Inferior parietal cortex (tissue), 1 donor: ENCODE results near the gene CNGA1.
"Not testable (repeated sequence)": the region's sequence is repeated elsewhere in the genome, so short reads cannot be mapped to it uniquely, and the experiment has no call there.

ENCODE experiments used
- DNase-seq: peaks from one replicate; pipeline ENCODE4 v3.0.0-alpha.2; 2016; ENCODE audit errors: extremely low spot score

CNGA1 gene

GRCh38 chr4:47972721-47973120, 43.8 kb downstream of the CNGA1 start:
- DNase-seq: no peak

- peak; percentile 6 for DNase-seq
Measured at GRCh38 chr4:47972181-47972580, 44.3 kb downstream of the CNGA1 start.

GRCh38 chr4:47968847-47969246, 47.6 kb downstream of the CNGA1 start:
- no peak for DNase-seq

GRCh38 chr4:47954677-47955076, 61.8 kb downstream of the CNGA1 start:
- no peak for DNase-seq

DNA sequence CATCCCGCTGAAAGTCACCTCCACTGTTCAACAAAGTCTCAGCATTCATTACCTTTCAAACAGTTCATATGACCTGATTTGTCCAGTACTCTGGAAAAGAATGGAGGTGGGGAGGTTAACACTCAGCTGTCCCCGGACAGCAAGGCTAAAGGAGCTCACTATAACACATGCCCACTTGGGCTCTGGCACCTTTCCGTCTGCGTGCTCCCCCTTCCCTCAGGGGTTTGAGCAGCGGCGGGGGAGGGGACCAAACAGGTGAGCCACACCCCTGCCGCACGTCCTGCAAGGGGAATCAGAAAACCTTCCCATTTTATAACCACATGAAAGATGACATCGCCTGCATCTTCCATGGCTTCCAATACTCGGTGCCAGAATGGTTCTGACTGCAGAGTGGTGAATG, 62.2 kb downstream of the CNGA1 start:
- no peak for DNase-seq

GRCh38 chr4:47945930-47946726, 70.4 kb downstream of the CNGA1 start:
- DNase-seq: no peak

DNA sequence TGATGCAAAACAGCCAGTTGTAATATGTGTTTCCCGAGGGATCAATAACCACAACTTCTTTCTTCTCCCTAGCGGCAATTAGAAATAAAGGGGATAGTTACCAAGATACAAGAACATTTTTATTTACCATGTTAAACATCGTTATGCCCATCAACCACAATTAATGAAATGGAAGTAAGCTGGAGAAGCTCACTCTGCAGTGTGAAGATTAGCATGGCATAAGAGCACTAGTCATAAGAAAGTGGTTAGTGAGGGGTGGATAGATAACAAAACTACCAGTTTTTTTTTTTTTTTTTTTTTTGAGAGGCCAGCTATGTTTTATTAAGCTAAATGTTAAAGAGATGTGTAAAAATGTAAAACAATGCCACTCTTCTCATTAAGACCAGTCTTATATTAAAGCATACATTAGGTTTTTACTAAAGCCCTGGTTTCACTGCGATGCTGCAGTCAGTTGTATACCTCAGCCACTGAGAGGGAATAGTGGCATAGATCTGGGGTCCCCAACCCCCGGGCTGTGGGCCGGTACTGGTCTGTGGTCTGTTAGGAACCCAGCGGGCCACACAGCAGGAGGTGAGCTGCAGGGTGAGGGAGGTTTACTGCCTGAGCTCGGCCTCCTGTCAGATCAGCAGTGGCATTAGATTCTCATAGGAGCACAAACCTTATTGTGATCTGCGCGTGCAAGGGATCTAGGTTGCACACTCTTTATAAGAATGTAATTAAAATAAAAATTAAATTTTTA, 74.2 kb downstream of the CNGA1 start:
- DNase-seq: no peak

DNA sequence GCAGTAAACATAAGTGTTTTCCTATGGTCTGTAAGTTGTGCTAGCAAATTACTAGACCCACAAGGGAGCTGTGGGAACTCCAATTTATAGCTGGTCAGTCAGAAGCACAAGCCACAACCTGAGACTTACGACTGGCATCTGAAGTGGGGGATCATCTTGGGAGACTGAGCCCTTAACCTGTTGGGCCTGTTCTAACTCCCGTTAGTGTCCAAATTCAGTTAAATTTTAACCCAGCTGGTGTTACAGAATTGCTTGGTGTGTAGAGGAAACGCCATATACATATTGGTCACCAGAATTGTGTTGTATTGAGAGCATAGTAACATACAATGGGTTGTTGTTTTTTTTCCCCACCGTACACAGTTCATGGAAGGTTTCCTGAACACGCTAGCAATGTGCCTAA, 77.0 kb downstream of the CNGA1 start:
- DNase-seq: no peak

- DNase-seq: no peak
Measured at GRCh38 chr4:47936336-47936735, 80.1 kb downstream of the CNGA1 start.

DNA sequence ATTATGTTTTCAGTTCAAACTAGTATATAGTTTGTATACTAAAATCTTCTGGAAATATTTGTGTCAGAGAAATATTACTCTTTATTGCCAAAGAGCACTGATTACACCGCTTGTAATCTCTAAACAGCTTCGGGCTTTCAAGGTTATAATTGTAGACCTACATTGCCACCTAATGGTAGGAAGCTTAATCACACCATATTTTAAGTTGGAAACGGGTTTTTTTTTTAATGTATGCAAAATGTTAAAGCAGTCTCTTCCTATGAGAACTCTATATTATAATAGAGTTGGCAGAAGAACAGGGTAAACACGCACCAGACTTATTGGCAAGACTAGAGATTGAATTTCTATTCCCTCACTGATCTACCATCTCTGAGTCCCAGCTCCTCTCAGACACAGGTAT, 82.6 kb downstream of the CNGA1 start:
- DNase-seq: peak; percentile 65

DNA sequence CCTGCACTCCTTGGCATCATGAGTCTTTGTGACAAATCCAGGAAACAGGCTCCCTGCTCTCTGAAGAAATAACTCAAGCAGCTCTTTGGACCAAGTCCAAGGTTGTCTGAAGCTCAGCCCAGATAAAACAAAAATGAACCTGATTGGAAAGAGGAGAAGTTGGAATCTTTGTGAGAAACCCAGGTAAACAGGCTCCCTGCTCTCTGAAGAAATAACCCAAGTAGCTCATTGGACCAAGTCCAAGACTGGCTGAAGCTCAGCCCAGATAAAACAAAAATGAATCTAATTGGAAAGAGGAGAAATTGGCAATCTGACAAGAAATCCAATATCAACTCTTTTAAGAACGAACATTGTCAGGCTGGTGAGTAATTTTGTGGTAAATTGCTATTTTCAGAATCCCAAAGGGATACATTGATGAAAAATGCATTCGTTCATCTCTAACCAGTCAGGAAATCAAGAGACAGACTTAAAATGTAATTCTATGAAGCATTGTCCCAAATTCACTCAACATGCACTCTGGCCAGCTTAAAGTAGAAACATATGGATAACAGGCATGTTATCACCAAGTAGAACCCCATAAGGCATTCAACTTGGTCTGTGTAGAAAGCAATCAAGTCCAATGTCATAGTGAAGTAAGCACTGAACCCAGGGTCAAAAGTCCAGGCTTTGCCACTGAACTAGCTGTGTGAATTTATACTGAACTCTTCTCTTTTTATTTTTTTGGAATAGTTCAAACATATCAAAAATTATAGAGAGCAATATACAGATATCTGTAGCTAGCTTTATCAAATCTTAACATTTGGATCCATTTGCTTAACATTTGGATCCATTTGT, 85.3 kb downstream of the CNGA1 start:
- DNase-seq: no peak

DNA sequence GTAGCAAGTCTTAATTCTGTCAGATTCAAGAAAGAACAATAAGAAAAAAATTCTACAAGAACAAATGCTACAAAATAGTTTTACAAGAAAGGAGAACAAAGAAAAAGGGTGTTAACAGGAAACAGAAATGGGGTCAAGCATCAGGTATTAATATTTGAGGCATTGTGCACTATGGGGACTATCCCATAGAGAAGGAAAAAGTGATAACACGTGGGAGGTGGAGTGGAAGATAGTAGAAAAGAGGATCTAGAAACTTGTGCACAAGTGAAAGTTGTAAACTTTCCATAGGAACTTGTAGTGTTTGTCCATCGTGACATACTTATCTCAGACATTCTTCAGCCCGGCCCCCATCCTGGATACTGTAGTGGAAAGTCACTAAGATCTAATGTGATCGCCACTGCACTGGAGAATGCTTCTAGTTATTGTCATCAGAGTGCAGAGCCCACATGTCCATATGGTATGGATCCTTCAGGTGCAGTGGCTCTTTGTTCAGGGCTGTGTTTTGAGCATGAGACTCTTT, 86.7 kb downstream of the CNGA1 start:
- no peak for DNase-seq

GRCh38 chr4:47926667-47927258, 89.7 kb downstream of the CNGA1 start:
- peak; percentile 84 for DNase-seq

- DNase-seq: not testable (repeated sequence)
Measured at GRCh38 chr4:47923261-47923608, 93.2 kb downstream of the CNGA1 start.

DNA sequence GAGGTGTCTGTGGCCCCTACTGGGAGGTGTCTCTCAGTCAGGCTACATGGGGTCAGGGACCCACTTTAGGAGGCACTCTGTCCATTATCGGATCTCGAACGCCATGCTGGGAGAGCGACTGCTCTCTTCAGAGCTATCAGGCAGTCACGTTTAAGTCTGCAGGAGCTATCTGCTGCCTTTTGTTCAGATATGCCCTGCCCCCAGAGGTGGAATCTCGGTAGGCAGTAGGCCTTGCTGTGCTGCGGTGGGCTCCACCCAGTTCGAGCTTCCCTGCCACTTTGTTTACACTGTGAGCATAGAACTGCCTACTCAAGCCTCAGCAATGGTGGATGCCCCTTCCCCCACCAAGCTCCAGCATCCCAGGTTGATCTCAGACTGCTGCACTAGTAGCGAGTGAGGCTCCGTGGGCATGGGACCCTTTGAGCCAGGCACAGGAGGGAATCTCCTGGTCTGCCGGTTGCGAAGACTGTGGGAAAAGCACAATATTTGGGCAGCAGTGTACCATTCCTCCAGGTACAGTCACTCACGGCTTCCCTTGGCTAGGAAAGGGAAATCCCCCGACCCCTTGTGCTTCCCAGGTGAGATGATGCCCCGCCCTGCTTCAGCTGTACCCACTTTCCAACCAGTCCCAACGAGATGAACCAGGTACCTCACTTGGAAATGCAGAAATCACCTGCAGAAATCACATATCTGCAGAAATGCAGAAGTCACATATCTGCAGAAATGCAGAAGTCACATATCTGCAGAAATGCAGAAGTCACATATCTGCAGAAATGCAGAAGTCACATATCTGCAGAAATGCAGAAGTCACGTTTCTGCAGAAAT, 93.8 kb downstream of the CNGA1 start:
- DNase-seq: not testable (repeated sequence)

GRCh38 chr4:47917163-47917562, 99.3 kb downstream of the CNGA1 start:
- DNase-seq: not testable (repeated sequence)

GRCh38 chr4:47915378-47915777, 101.1 kb downstream of the CNGA1 start:
- no peak for DNase-seq

DNA sequence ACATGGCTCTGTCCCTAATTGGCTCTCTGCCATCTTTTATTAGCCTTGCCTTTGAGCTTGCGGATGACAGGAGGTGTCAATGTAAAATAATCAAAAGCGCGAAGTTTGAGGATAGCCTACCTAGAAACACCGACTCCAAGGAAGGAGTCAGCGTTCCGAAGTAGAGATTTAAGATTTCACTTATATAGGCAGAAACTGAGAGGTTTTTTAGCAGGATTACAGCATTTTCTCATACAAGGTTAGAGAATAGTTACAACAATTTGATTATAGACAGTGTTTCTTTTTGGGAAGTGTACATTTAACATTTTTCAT, 101.6 kb downstream of the CNGA1 start:
- no peak for DNase-seq

GRCh38 chr4:47914220-47914925, 102.1 kb downstream of the CNGA1 start, which contains the start of gene NFXL1:
TSS of gene NFXL1 (minus strand) at chr4:47914583. CDS start at chr4:47914203, 380 bp downstream.
- peak; percentile 97 for DNase-seq

GRCh38 chr4:47913861-47914219, 102.6 kb downstream of the CNGA1 start:
- no peak for DNase-seq
